HG03439 (cell line): ENCODE results near the gene CHPF2.

Experiments used
- ATAC-seq: cut with Tn5 transposase; IDR thresholded peaks from one replicate; pipeline ENCODE4 v1.9.1; 2021; ENCODE audit warnings: mild to moderate bottlenecking, moderate library complexity; ENCODE audit not compliant: unreplicated experiment

CHPF2 gene

GRCh38 chr7:151282111-151282510 lies 49.8 kb downstream of the CHPF2 start:
- ATAC-seq, result no peak

- no peak for ATAC-seq
Observed at GRCh38 chr7:151283302-151283701, 51.0 kb downstream of the CHPF2 start.

DNA sequence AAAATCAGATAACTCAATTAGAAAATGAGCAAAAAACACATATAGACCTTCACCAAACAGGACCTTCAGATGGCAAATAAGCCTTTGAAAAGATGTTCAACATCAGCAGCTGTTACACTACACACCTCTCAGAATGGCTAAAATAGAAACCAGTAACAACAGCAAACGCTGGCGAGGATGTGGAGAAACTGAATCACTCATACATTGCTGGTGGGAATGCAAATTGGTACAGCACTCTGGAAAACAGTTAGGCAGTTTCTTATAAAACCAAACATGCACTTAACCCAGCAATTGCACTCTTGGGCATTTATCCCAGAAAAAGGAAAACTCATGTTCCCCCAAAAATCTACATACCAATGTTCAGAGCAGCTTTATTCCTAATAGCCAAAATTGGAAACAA lies 53.9 kb downstream of the CHPF2 start:
- no peak for ATAC-seq
